Activated CD8-positive, alpha-beta memory T cell treated with anti-CD3 and anti-CD28 coated beads, Interleukin-2, amount 50 U/mL, for 24 hours (primary cell): Measurements from ENCODE around the gene ZNF433.

Experiments used
- DNase-seq: peaks from one replicate; pipeline ENCODE4 v3.0.0-alpha.2; 2020; ENCODE audit errors: extremely low read depth

Gene ZNF433

GRCh38 chr19:11989112-11989456, 46.4 kb downstream of the ZNF433 start:
- no peak for DNase-seq

- DNase-seq, result peak; percentile 93
Observed at GRCh38 chr19:11987405-11988281, 47.8 kb downstream of the ZNF433 start.

- no peak for DNase-seq
Observed at GRCh38 chr19:11986754-11987153, 48.7 kb downstream of the ZNF433 start.

- no peak for DNase-seq
Observed at GRCh38 chr19:11984986-11985385, 50.5 kb downstream of the ZNF433 start.

- no peak for DNase-seq
Observed at GRCh38 chr19:11982526-11982925, 53.0 kb downstream of the ZNF433 start.

- DNase-seq, result no peak
Observed at GRCh38 chr19:11979527-11979926, 56.0 kb downstream of the ZNF433 start.

- no peak for DNase-seq
Observed at GRCh38 chr19:11978492-11979100, 56.9 kb downstream of the ZNF433 start.

GRCh38 chr19:11973019-11973810, 62.3 kb downstream of the ZNF433 start:
- no peak for DNase-seq

- no peak for DNase-seq
Observed at GRCh38 chr19:11971041-11971440, 64.4 kb downstream of the ZNF433 start.

- no peak for DNase-seq
Observed at GRCh38 chr19:11970174-11970573, 65.3 kb downstream of the ZNF433 start.

- peak; percentile 79 for DNase-seq
Observed at GRCh38 chr19:11964858-11965645, 70.4 kb downstream of the ZNF433 start, which contains the start of gene ZNF763. TSS of gene ZNF763 (plus strand) at chr19:11965040. CDS start at chr19:11965209, 169 bp downstream.
